ENCODE measurements around the gene OTULIN.

The OTULIN gene

GRCh38 chr5:14722923-14723322 lies 58.4 kb downstream of the OTULIN start:
- DNase-seq: no peak

- DNase-seq: peak; percentile 65 to 72
These were observed 59.2 kb downstream of the OTULIN start for GRCh38 chr5:14723701-14724132.

- peak; percentile 82 to 85 for DNase-seq
These were observed 60.1 kb downstream of the OTULIN start for GRCh38 chr5:14724633-14725032.

GRCh38 chr5:14726066-14726838 lies 61.7 kb downstream of the OTULIN start:
- DNase-seq: no peak

GRCh38 chr5:14727428-14727865 lies 62.9 kb downstream of the OTULIN start:
- peak; percentile 60 to 87 for DNase-seq

- no peak for DNase-seq
These were observed 63.5 kb downstream of the OTULIN start for GRCh38 chr5:14727928-14728458.

- DNase-seq: no peak
These were observed 64.0 kb downstream of the OTULIN start for GRCh38 chr5:14728459-14728938.

GRCh38 chr5:14729448-14730385 lies 65.2 kb downstream of the OTULIN start:
- DNase-seq: no peak

GRCh38 chr5:14730466-14730865 lies 65.9 kb downstream of the OTULIN start:
- no peak for DNase-seq

GRCh38 chr5:14730881-14731280 lies 66.4 kb downstream of the OTULIN start:
- no peak for DNase-seq

- DNase-seq: no peak
These were observed 68.5 kb downstream of the OTULIN start for GRCh38 chr5:14732991-14733390.

GRCh38 chr5:14733661-14734060 lies 69.1 kb downstream of the OTULIN start:
- no peak for DNase-seq

- no peak for DNase-seq
These were observed 69.9 kb downstream of the OTULIN start for GRCh38 chr5:14734396-14734795.

- no peak for DNase-seq
These were observed 71.4 kb downstream of the OTULIN start for GRCh38 chr5:14735944-14736343.

GRCh38 chr5:14737291-14737690 lies 72.8 kb downstream of the OTULIN start:
- DNase-seq: no peak

GRCh38 chr5:14738050-14738449 lies 73.5 kb downstream of the OTULIN start:
- no peak for DNase-seq

- no peak for DNase-seq
These were observed 75.0 kb downstream of the OTULIN start for GRCh38 chr5:14739538-14739937.

GRCh38 chr5:14739981-14740380 lies 75.5 kb downstream of the OTULIN start:
- DNase-seq: no peak

GRCh38 chr5:14741131-14741530 lies 76.6 kb downstream of the OTULIN start:
- DNase-seq: no peak

- no peak for DNase-seq
These were observed 77.4 kb downstream of the OTULIN start for GRCh38 chr5:14741801-14742440.

- DNase-seq: no peak
These were observed 78.0 kb downstream of the OTULIN start for GRCh38 chr5:14742498-14742897.

- no peak for DNase-seq
These were observed 79.2 kb downstream of the OTULIN start for GRCh38 chr5:14743601-14744295.

Data from Kasumi-1 (cell line).